H1 (cell line): ENCODE results near the gene ACMSD. TPM values are rescaled to one million over a fixed set of nuclear protein-coding genes. Genes with fewer than 3 reads are reported as not detected.
A peak's percentile ranks its signal among the peaks of the same experiment; 100 is the strongest.

Experiments used
- CTCF ChIA-PET: fragments of 300-600 bp; sonication (Branson Sonifier 250); formaldehyde crosslinking; loops from one replicate; lab custom pipeline; 2021; ENCODE audit not compliant: partially characterized antibody; lab: Charles Lee
- POLR2A ChIA-PET: fragments of 300-600 bp; sonication (Branson Sonifier 250); formaldehyde crosslinking; loops from one replicate; lab custom pipeline; 2021; ENCODE audit warnings: inconsistent platforms; ENCODE audit not compliant: partially characterized antibody; lab: Charles Lee
- DNase-seq, 2 experiments: peaks; one replicate each; pipeline versions ENCODE4 v3.0.0 to v3.0.0-alpha.2; 2010 to 2022; ENCODE audit warnings: low spot score in 2 of 2, low read depth in 1 of 2, mixed read lengths in 1 of 2
- FAIRE-seq: peaks from 2 replicates; lab custom pipeline; 2011; peaks lifted over from hg19 to GRCh38; lab: Jason Lieb, UNC
- H2AFZ ChIP-seq: 2 replicates; pipeline ENCODE4 v1.8.1; 2012; ENCODE audit warnings: low read length, inconsistent platforms
- H2AK5ac ChIP-seq: 2 replicates; pipeline ENCODE4 v1.6.1; 2013; ENCODE audit warnings: low read depth, low read length
- H2BK120ac ChIP-seq: replicated peaks from 2 replicates; pipeline ENCODE3; 2013; ENCODE audit warnings: low read depth, low read length, inconsistent platforms
- H2BK12ac ChIP-seq: 2 replicates; pipeline ENCODE4 v1.6.1; 2013; ENCODE audit warnings: low read depth, low read length
- H2BK15ac ChIP-seq: 2 replicates; pipeline ENCODE4 v1.6.1; 2013; ENCODE audit warnings: low read length
- H2BK20ac ChIP-seq: 2 replicates; pipeline ENCODE4 v1.6.1; 2013; ENCODE audit warnings: low read length
- H2BK5ac ChIP-seq: 2 replicates; pipeline ENCODE4 v1.6.1; 2013; ENCODE audit warnings: low read depth, low read length
- H3K14ac ChIP-seq: 2 replicates; pipeline ENCODE4 v1.6.1; 2013; ENCODE audit warnings: inconsistent platforms; ENCODE audit not compliant: insufficient read length
- H3K18ac ChIP-seq: 2 replicates; pipeline ENCODE4 v1.6.1; 2013; ENCODE audit warnings: low read length; ENCODE audit errors: extremely low read depth
- H3K23ac ChIP-seq: 2 replicates; pipeline ENCODE4 v1.6.1; 2013; ENCODE audit warnings: inconsistent platforms; ENCODE audit not compliant: insufficient read length
- H3K23me2 ChIP-seq: 2 replicates; pipeline ENCODE4 v1.6.1; 2013; ENCODE audit warnings: low read depth, low read length
- H3K27ac ChIP-seq: 2 replicates; pipeline ENCODE4 v1.6.1; 2011; ENCODE audit warnings: low read depth, low read length, inconsistent platforms
- H3K27me3 ChIP-seq, 4 experiments: replicated peaks in 1 of 4; 1 replicate in 1 of 4; 2 replicates in 3 of 4; pipeline versions ENCODE4 v1.6.1 to v1.8.1; 2011 to 2013; ENCODE audit warnings: low read length in 3 of 4, mild to moderate bottlenecking in 3 of 4, inconsistent platforms in 2 of 4, mixed read lengths in 2 of 4, moderate library complexity in 1 of 4; ENCODE audit not compliant: control insufficient read depth in 3 of 4, insufficient read depth in 3 of 4; ENCODE audit errors: extremely low read depth in 1 of 4
- H3K36me3 ChIP-seq, 4 experiments: 2 replicates each; pipeline versions ENCODE4 v1.6.1 to v1.8.1; 2011 to 2013; ENCODE audit warnings: mild to moderate bottlenecking in 4 of 4, low read length in 3 of 4, moderate library complexity in 2 of 4, control low read depth in 1 of 4, inconsistent platforms in 1 of 4; ENCODE audit not compliant: insufficient read depth in 4 of 4, control insufficient read depth in 2 of 4
- H3K4ac ChIP-seq: replicated peaks from 2 replicates; pipeline ENCODE3; 2013; ENCODE audit warnings: low read length, low read depth, mixed read lengths, inconsistent platforms; ENCODE audit not compliant: insufficient read length
- H3K4me1 ChIP-seq, 4 experiments: replicated peaks in 1 of 4; 1 replicate in 1 of 4; 2 replicates in 3 of 4; pipeline versions ENCODE4 v1.6.1 to v1.8.1; 2011 to 2013; ENCODE audit warnings: low read length in 3 of 4, inconsistent platforms in 2 of 4, mixed read lengths in 1 of 4; ENCODE audit not compliant: insufficient read depth in 4 of 4, control insufficient read depth in 3 of 4
- H3K4me2 ChIP-seq, 2 experiments: 2 replicates each; pipeline versions ENCODE4 v1.6.1 to v1.8.1; 2011 to 2013; ENCODE audit warnings: low read depth in 2 of 2, low read length in 2 of 2, control low read depth in 1 of 2, inconsistent platforms in 1 of 2, mild to moderate bottlenecking in 1 of 2; ENCODE audit not compliant: insufficient read depth in 1 of 2
- H3K4me3 ChIP-seq, 4 experiments: fragments of 200-600, 300-600 bp in 1 of 4; sonication (generic), shearing (Covaris generic), sonication (Bioruptor Twin) in 1 of 4; 2 replicates each; pipeline versions ENCODE4 v1.5.1 to v1.8.1; 2011 to 2016; ENCODE audit warnings: low read length in 4 of 4, low read depth in 3 of 4, control low read depth in 2 of 4, inconsistent platforms in 2 of 4, mild to moderate bottlenecking in 2 of 4, mixed read lengths in 1 of 4, moderate library complexity in 1 of 4; ENCODE audit not compliant: insufficient read depth in 2 of 4; ENCODE audit errors: extremely low read depth in 1 of 4
- H3K56ac ChIP-seq: replicated peaks from 2 replicates; pipeline ENCODE3; 2013; ENCODE audit warnings: low read depth, mild to moderate bottlenecking, mixed read lengths, low read length, inconsistent platforms; ENCODE audit not compliant: insufficient read length
- H3K79me1 ChIP-seq: 2 replicates; pipeline ENCODE4 v1.6.1; 2013; ENCODE audit warnings: low read depth, low read length, control low read depth
- H3K79me2 ChIP-seq, 2 experiments: 2 replicates each; pipeline versions ENCODE4 v1.6.1 to v1.8.1; 2012 to 2013; ENCODE audit warnings: low read length in 2 of 2, mild to moderate bottlenecking in 2 of 2, inconsistent platforms in 1 of 2; ENCODE audit not compliant: insufficient read depth in 2 of 2, control insufficient read depth in 1 of 2
- H3K9ac ChIP-seq, 4 experiments: replicated peaks in 1 of 4; 1 replicate in 1 of 4; 2 replicates in 3 of 4; pipeline versions ENCODE4 v1.6.1 to v1.8.1; 2011 to 2013; ENCODE audit warnings: low read depth in 3 of 4, low read length in 3 of 4, control low read depth in 2 of 4, mild to moderate bottlenecking in 2 of 4, moderate library complexity in 2 of 4, inconsistent platforms in 1 of 4; ENCODE audit errors: extremely low read depth in 1 of 4
- H3K9me3 ChIP-seq, 2 experiments: 2 replicates each; pipeline versions ENCODE4 v1.6.1 to v1.8.1; 2012 to 2013; ENCODE audit warnings: mild to moderate bottlenecking in 2 of 2, moderate library complexity in 2 of 2, control low read depth in 1 of 2, inconsistent platforms in 1 of 2, low read depth in 1 of 2, low read length in 1 of 2, mixed read lengths in 1 of 2; ENCODE audit not compliant: insufficient read depth in 2 of 2
- H4K20me1 ChIP-seq, 2 experiments: replicated peaks in 1 of 2; 2 replicates each; pipeline versions ENCODE3 to v1.8.1; 2011 to 2013; ENCODE audit warnings: inconsistent platforms in 2 of 2, low read length in 2 of 2, mild to moderate bottlenecking in 1 of 2; ENCODE audit not compliant: insufficient read depth in 2 of 2, control insufficient read depth in 1 of 2
- H4K5ac ChIP-seq: 2 replicates; pipeline ENCODE4 v1.6.1; 2013; ENCODE audit warnings: low read length, low read depth, mixed read lengths, inconsistent platforms; ENCODE audit not compliant: insufficient read length
- H4K8ac ChIP-seq: 2 replicates; pipeline ENCODE4 v1.8.0; 2013; ENCODE audit warnings: mild to moderate bottlenecking, moderate library complexity, low read length, inconsistent platforms; ENCODE audit not compliant: insufficient read depth; ENCODE audit errors: extremely low read depth
- H4K91ac ChIP-seq: replicated peaks from 2 replicates; pipeline ENCODE3; 2013; ENCODE audit warnings: low read length, mixed read lengths, inconsistent platforms; ENCODE audit not compliant: insufficient read length
- BCL11A ChIP-seq, 2 experiments: IDR thresholded peaks; one replicate each; pipeline ENCODE4 v1.6.1; 2011; ENCODE audit warnings: low read depth in 2 of 2, low read length in 2 of 2, mild to moderate bottlenecking in 2 of 2
- EGR1 ChIP-seq: IDR thresholded peaks from 2 replicates; pipeline ENCODE4 v1.6.1; 2011; ENCODE audit warnings: low read depth, low read length, borderline replicate concordance
- EP300 ChIP-seq, 2 experiments: IDR thresholded peaks; 1 replicate in 1 of 2; 2 replicates in 1 of 2; pipeline ENCODE4 v1.6.1; 2011 to 2012; ENCODE audit warnings: low read depth in 2 of 2, low read length in 2 of 2, mild to moderate bottlenecking in 2 of 2, borderline replicate concordance in 1 of 2, inconsistent platforms in 1 of 2, moderate library complexity in 1 of 2
- FOSL1 ChIP-seq: IDR thresholded peaks from 2 replicates; pipeline ENCODE4 v1.6.1; 2011; ENCODE audit warnings: mild to moderate bottlenecking, low read depth, low read length, moderate library complexity; ENCODE audit not compliant: insufficient read depth
- GTF2F1 ChIP-seq: IDR thresholded peaks from 2 replicates; pipeline ENCODE4 v1.6.1; 2012; ENCODE audit warnings: low read depth, low read length, improper control_type of control experiment, borderline replicate concordance
- KDM5A ChIP-seq: fragments of 200-600 bp; IDR thresholded peaks from 2 replicates; pipeline ENCODE4 v1.7.1; 2012; ENCODE audit warnings: mild to moderate bottlenecking, low read length, inconsistent platforms, mixed read lengths
- MAFK ChIP-seq: IDR thresholded peaks from 2 replicates; pipeline ENCODE4 v1.6.1; 2012; ENCODE audit warnings: low read depth, mild to moderate bottlenecking, improper control_type of control experiment, low read length
- NRF1 ChIP-seq: IDR thresholded peaks from 2 replicates; pipeline ENCODE4 v1.6.1; 2011; ENCODE audit warnings: mild to moderate bottlenecking, low read depth, low read length, improper control_type of control experiment
- POLR2A ChIP-seq, 2 experiments: IDR thresholded peaks; 1 replicate in 1 of 2; 2 replicates in 1 of 2; pipeline ENCODE4 v1.6.1; 2011; ENCODE audit warnings: low read depth in 2 of 2, low read length in 2 of 2, mild to moderate bottlenecking in 2 of 2; ENCODE audit errors: control extremely low read depth in 1 of 2
- RFX5 ChIP-seq: IDR thresholded peaks from 2 replicates; pipeline ENCODE4 v1.6.1; 2011; ENCODE audit warnings: low read depth, low read length, improper control_type of control experiment, borderline replicate concordance
- RXRA ChIP-seq: IDR thresholded peaks from 2 replicates; pipeline ENCODE4 v1.6.1; 2011; ENCODE audit warnings: low read depth, mild to moderate bottlenecking, low read length, moderate library complexity; ENCODE audit not compliant: insufficient read depth
- SIN3A ChIP-seq, 2 experiments: IDR thresholded peaks in 1 of 2; conservative IDR thresholded peaks in 1 of 2; 2 replicates each; pipeline ENCODE4 v1.6.1; 2011 to 2012; ENCODE audit warnings: low read length in 2 of 2, improper control_type of control experiment in 1 of 2, low read depth in 1 of 2, mild to moderate bottlenecking in 1 of 2
- SP1 ChIP-seq: IDR thresholded peaks from 2 replicates; pipeline ENCODE4 v1.6.1; 2011; ENCODE audit warnings: low read depth, low read length
- SRF ChIP-seq: IDR thresholded peaks from 2 replicates; pipeline ENCODE4 v1.6.1; 2011; ENCODE audit warnings: mild to moderate bottlenecking, low read depth, low read length, moderate library complexity
- TBP ChIP-seq: IDR thresholded peaks from 2 replicates; pipeline ENCODE4 v1.6.1; 2011; ENCODE audit warnings: low read depth, low read length, improper control_type of control experiment
- YY1 ChIP-seq: IDR thresholded peaks from 2 replicates; pipeline ENCODE4 v1.6.1; 2011; ENCODE audit warnings: low read depth, mild to moderate bottlenecking, low read length
- WGBS, 2 experiments: shearing (Covaris generic) in 1 of 2; methylation state at CpG; one replicate each; pipeline versions ENCODE4 v1.1.6 to v1.1.7; 2013 to 2015; ENCODE audit warnings: low lambda C conversion rate in 2 of 2, mixed read lengths in 2 of 2, inconsistent platforms in 1 of 2, low coverage in 1 of 2, missing lambda C conversion rate in 1 of 2; ENCODE audit not compliant: insufficient replicate concordance in 2 of 2, insufficient coverage in 1 of 2, insufficient read length in 1 of 2; ENCODE audit errors: extremely low coverage in 1 of 2, missing lambda C conversion rate in 1 of 2; 5-methylcytosine and 5-hydroxymethylcytosine counted together
- polyA plus RNA-seq, 7 experiments: library from polyadenylated mRNA; depleted of rRNA in 3 of 7; stranded (reverse) in 5 of 7; unstranded in 2 of 7; fragments of >200 nt in 5 of 7; fragments of 200-250 nt in 2 of 7; gene quantifications; 1 replicate in 5 of 7; 2 replicates in 1 of 7; 4 replicates in 1 of 7; pipeline versions ENCODE4 v1.2.1 to v1.2.3, GENCODE V29; 2011 to 2013; ENCODE audit warnings: missing spikeins in 2 of 7, mixed read lengths in 2 of 7
- total RNA-seq: library from RNA; stranded (reverse); fragmentation: NEBNext Ultra II Directional; extraction: Animal tissue kit (Norgen Biotek cat#: 25700); gene quantifications from 2 replicates; pipeline ENCODE4 v1.2.1, GENCODE V29; 2021

Gene ACMSD
- total and polyA plus RNA-seq, 2 of the 8 experiments (the other 6 are each of a cell fraction or from before 2014, with no cell fraction given) = not detected

DNA sequence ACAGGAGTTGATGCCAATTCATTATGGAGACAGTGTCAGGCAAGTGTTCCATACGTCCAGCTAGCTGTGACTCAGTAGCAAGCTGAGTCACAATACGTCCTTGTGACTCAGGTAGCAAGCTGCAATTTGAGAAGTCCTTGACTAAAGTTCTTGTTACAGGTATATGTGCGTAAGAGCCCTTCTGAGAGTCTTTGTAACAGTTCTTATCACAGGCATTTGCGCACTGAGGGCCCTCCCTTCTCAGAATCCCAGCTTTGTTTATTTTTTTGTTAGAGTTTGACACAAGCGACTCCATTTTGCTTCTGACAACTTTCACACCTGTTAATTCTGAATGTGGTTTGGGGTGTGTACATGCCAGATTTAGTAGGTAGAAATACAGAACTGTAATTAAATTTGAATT, 20.1 kb upstream of the ACMSD start:
- H3K18ac ChIP-seq = no peak overlapping the region
- CTCF ChIA-PET = interaction anchor here (1.1 to 1.4 kb wide), 3 partner anchors 22 to 96 kb away, joined by 3 to 6 read pairs (median 5); no protein-coding TSS in a partner anchor
- POLR2A ChIA-PET = no interaction called here
- H3K14ac ChIP-seq = no peak overlapping the region
- H3K4ac ChIP-seq = no peak overlapping the region
- H3K23me2 ChIP-seq = no peaks in the 10 kb centered on the region; the same call in 1 of the 2 replicates
- no peak overlapping the region for H2BK15ac ChIP-seq
- H4K20me1 ChIP-seq = no peaks in the 10 kb centered on the region
- no peak overlapping the region for H3K56ac ChIP-seq
- no peaks in the 10 kb centered on the region for H3K9me3 ChIP-seq
- 0 out of 2 replicates have a peak overlapping the region, but pooled peaks have one; percentile 51 for H2AFZ ChIP-seq
- FAIRE-seq = no peak
- DNase-seq = no peak
- no peak overlapping the region for H3K9ac ChIP-seq
- H2BK120ac ChIP-seq = no peak overlapping the region
- H3K36me3 ChIP-seq = no peaks in the 10 kb centered on the region
- H3K79me1 ChIP-seq = no peaks in the 10 kb centered on the region
- H3K79me2 ChIP-seq = no peaks in the 10 kb centered on the region
- no peak overlapping the region for H3K27ac ChIP-seq
- no peak overlapping the region for H2BK5ac ChIP-seq
- no peaks in the 10 kb centered on the region for H3K27me3 ChIP-seq
- H2AK5ac ChIP-seq = no peak overlapping the region
- H3K23ac ChIP-seq = no peak overlapping the region
- H3K4me1 ChIP-seq = no peaks in the 10 kb centered on the region
- H4K91ac ChIP-seq = no peak overlapping the region
- WGBS, 2 experiments = 80% methylated on average over 5 of the region's 5 CpGs; no CpG with 5 or more reads in 1 of the 2 experiments
- no peak overlapping the region for H3K4me3 ChIP-seq
- H2BK12ac ChIP-seq = no peak overlapping the region
- TF ChIP-seq RXRA (no peak), POLR2A (IDR thresholded peaks at IDR 0.05; ENCODE audit: control extremely low read depth in 1 of 2, low read depth in 2 of 2, low read length in 2 of 2) (no peak), NRF1 (no peak), GTF2F1 (no peak), SP1 (no peak), RFX5 (no peak), MAFK (no peak), SIN3A (conservative IDR thresholded peaks at IDR 0.05 in 1 of 2, IDR thresholded peaks at IDR 0.05 in 1 of 2; ENCODE audit: low read depth in 1 of 2, low read length in 2 of 2) (no peak), FOSL1 (no peak), KDM5A (no peak), SRF (no peak), BCL11A (IDR thresholded peaks at IDR 0.05; ENCODE audit: low read depth in 2 of 2, low read length in 2 of 2) (no peak), TBP (no peak), EP300 (IDR thresholded peaks at IDR 0.05; ENCODE audit: borderline replicate concordance in 1 of 2, low read depth in 2 of 2, low read length in 2 of 2) (no peak), YY1 (no peak), EGR1 (no peak)
- H3K4me2 ChIP-seq = no peak overlapping the region
- no peak overlapping the region for H4K8ac ChIP-seq
- H2BK20ac ChIP-seq = no peak overlapping the region
- H4K5ac ChIP-seq = no peak overlapping the region
